PFSK-1 (cell line): ENCODE results near the gene TTR.

Experiments
- FOXP2 ChIP-seq: optimal IDR thresholded peaks from 2 replicates; pipeline ENCODE3; 2011; ENCODE audit warnings: borderline replicate concordance, control low read depth, inconsistent platforms; ENCODE audit not compliant: insufficient read depth; ENCODE audit errors: extremely low read length, extremely low read depth
- POLR2AphosphoS5 ChIP-seq: IDR thresholded peaks from 2 replicates; pipeline ENCODE4 v1.6.1; 2012; ENCODE audit warnings: low read depth, mild to moderate bottlenecking, control low read depth, low read length, moderate library complexity
- REST ChIP-seq, 2 experiments: IDR thresholded peaks; 2 replicates each; pipeline versions ENCODE4 v1.6.1 to v1.8.0; 2011 to 2012; ENCODE audit warnings: low read depth in 2 of 2, low read length in 2 of 2, control low read depth in 1 of 2, inconsistent platforms in 1 of 2, mild to moderate bottlenecking in 1 of 2, moderate library complexity in 1 of 2; ENCODE audit not compliant: insufficient read depth in 1 of 2
- SIN3A ChIP-seq: IDR thresholded peaks from 2 replicates; pipeline ENCODE4 v1.6.1; 2012; ENCODE audit warnings: mild to moderate bottlenecking, low read length, moderate library complexity, borderline replicate concordance; ENCODE audit not compliant: insufficient read depth
- TAF1 ChIP-seq: IDR thresholded peaks from 2 replicates; pipeline ENCODE4 v1.6.1; 2012; ENCODE audit warnings: low read length, control low read depth, borderline replicate concordance; ENCODE audit not compliant: insufficient read depth

TTR gene

DNA sequence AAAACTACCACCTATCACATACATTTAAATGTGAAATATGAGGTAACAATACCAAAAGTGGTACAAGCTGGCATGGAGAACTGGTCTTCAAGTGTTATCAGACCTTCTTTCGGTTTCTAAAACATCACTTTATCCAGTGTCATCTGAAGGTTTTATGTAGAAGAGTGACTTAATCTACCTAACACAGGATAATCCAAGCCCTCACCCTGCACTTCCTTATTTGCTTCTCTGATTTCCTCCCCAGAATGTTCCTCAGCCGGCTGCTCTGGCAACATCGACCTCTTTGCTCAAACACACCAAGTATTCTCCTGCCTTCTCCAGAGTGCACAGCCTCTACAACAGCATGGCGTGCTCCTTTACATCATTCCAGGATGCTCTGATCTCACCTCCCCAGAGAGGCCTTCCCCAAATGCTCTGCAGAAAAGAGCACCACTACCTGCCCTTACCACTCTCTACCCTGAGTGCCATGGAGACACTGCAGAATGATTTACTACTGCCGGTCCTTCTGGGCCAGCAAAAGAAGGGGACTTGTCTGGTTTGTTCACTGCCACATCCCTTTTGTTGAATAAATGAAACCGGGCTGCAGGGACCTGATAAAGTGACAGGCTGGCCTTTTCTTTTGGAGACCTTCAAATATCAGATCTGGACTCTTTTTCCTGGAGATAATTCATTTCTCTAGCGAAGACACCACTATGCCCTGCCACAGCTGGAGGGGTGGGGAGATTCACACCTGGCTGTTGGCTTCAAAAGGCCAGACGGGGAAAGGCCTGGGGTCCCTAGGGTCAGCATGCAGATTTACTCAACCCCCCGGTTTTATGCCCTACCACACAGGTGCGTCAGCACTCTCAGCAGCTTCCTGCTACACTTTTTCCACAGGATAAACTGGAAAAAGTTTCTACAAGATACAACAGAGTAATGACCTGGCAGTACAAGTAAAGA is 42.0 kb downstream of the TTR start:
- no peak for TF ChIP-seq TAF1
- TF ChIP-seq SIN3A: no peak
- TF ChIP-seq REST (IDR thresholded peaks at IDR 0.05; ENCODE audit: insufficient read depth in 1 of 2, low read depth in 2 of 2, low read length in 2 of 2): no peak

DNA sequence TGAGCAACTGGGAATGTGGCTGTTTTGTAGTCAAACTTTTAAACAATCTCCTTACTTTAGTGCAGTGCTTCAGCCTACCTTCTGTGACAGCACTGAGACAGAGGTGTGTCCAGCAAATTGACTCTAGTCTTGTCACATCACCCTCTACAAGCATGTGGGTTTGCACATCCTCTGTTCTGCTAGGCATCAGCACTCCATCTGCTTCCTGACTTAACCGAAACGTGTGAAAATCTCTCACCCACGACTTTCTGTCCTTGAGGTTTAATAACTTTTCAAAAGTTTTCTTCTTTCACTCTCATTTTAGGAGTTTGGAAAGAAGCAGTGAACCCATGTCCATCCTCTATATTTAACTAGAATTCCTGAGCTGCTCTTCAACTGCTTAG is 42.6 kb downstream of the TTR start:
- TF ChIP-seq FOXP2: no peak

DNA sequence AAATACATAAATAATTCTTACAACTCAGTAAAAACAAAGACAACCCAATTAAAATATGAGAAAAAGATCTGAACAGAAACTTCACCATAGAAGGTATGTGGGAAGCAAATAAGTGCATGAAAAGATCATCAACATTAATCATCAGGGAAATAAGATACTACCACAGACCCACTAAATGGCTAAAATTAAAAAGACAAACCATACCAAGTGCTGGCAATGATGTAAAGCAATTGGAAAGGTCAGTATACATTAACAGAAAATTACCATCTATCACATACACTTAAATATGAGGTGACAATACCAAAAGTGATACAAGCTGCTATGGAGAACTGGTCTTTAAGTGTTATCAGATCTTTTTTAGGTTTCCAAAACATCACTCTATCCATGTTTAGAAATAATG is 44.7 kb downstream of the TTR start:
- TF ChIP-seq FOXP2 (no peak), SIN3A (no peak), POLR2AphosphoS5 (no peak), REST (IDR thresholded peaks at IDR 0.05; ENCODE audit: insufficient read depth in 1 of 2, low read depth in 2 of 2, low read length in 2 of 2) (no peak), TAF1 (no peak)

DNA sequence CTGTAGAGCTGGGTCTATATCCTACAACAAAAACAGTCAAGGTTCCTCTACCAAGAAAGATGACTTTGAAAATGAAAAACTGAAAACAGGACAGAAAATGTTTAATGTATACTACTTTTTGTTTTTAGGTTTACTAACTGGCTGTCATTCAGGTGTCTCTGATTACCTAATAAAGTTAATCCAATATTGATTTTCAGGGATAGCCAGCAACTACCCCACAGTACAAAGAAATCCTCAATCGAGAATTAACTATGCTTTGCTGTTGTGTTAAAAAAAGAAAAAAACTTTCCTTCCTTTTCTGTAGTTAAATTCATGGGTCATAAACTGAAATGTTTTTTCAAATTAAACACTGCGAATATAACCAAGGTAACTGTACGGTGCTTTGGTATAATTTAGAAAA is 45.8 kb downstream of the TTR start:
- TF ChIP-seq SIN3A (no peak), POLR2AphosphoS5 (no peak), TAF1 (no peak), REST (IDR thresholded peaks at IDR 0.05; ENCODE audit: insufficient read depth in 1 of 2, low read depth in 2 of 2, low read length in 2 of 2) (no peak)

- TF ChIP-seq POLR2AphosphoS5: no peak
- no peak for TF ChIP-seq REST (IDR thresholded peaks at IDR 0.05; ENCODE audit: insufficient read depth in 1 of 2, low read depth in 2 of 2, low read length in 2 of 2)
- no peak for TF ChIP-seq TAF1
- TF ChIP-seq FOXP2: no peak
- TF ChIP-seq SIN3A: no peak
Measured at GRCh38 chr18:31643003-31643402, 51.3 kb downstream of the TTR start.
